ENCODE results near the gene HCST. TPM values are rescaled to one million over a fixed set of nuclear protein-coding genes. Genes with fewer than 3 reads are reported as not detected.
"Not testable (repeated sequence)": the region's sequence is repeated elsewhere in the genome, so short reads cannot be mapped to it uniquely, and the experiment has no call there.

HCST gene
- total RNA-seq, 2 experiments from 2014 or later: 50.7 to 52.9 TPM

DNA sequence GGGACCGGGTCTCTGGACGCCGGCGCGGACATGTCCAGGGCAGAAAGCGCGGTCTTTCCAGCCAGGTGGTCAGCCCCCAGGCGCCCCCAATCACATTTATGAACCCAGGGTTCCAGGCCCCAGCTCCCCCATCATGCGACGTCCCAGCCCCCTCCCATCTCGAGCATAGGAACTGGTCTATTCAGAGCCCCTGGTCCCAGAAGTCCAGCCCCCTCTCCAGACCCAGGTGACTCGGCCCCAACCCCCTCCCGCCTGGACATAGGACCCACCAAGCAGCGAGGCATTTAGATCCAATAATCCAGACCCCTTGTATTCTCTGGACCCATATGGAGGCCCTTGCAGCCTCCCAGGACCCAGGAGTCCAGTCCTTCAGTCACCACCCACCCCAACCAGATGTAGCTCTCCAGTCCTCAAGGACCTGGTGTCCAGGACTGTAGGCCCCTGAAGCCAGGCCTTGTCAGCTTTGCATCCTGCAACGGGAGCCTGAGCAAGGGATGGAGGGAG is 33.5 kb upstream of the HCST start:
- peaks cover 14% of the 10 kb centered on the region for H3K4me1 Mint-ChIP-seq (ENCODE audit: low read depth)
- H3K36me3 Mint-ChIP-seq: no peaks in the 10 kb centered on the region
- POLR2A ChIA-PET: interaction anchor here (0.9 kb wide), 1 partner anchor 106 kb away, joined by 4 read pairs; no protein-coding TSS in a partner anchor
- H3K27ac Mint-ChIP-seq: no peak overlapping the region
- DNase-seq: no peak
- no peaks in the 10 kb centered on the region for H3K9me3 Mint-ChIP-seq
- H3K4me3 Mint-ChIP-seq: peak overlapping the region; percentile 43
- peaks cover 38% of the 10 kb centered on the region for H3K27me3 Mint-ChIP-seq
- intact Hi-C loops (cut with micrococcal nuclease): loop anchor here (5.0 kb wide), 1 partner anchor 177 kb away; no protein-coding TSS in a partner anchor
- CTCF ChIA-PET: interaction anchor here (1.0 to 1.3 kb wide), 3 partner anchors 15 to 62 kb away, joined by 3 to 6 read pairs (median 4); no protein-coding TSS in a partner anchor

GRCh38 chr19:35869327-35870123 is 32.8 kb upstream of the HCST start:
- Mint-ChIP-seq H3K36me3 (no peaks in the 10 kb centered on the region), H3K27me3 (peaks cover 38% of the 10 kb centered on the region), H3K27ac (no peak overlapping the region), H3K4me3 (peak overlapping the region; percentile 64), H3K9me3 (no peaks in the 10 kb centered on the region), H3K4me1 (ENCODE audit: low read depth) (peaks cover 14% of the 10 kb centered on the region)
- ChIA-PET POLR2A (interaction anchor here (0.9 kb wide), 2 partner anchors 107 to 129 kb away, joined by 3 to 4 read pairs; no protein-coding TSS in a partner anchor), CTCF (interaction anchor here (0.6 to 1.2 kb wide), 4 partner anchors 10 to 168 kb away, joined by 3 to 6 read pairs (median 3); no protein-coding TSS in a partner anchor)
- peak; percentile 91 for DNase-seq
- intact Hi-C loops (cut with micrococcal nuclease): loop anchor here (5.0 kb wide), 1 partner anchor 177 kb away; no protein-coding TSS in a partner anchor

GRCh38 chr19:35870124-35870736 is 32.1 kb upstream of the HCST start:
- Mint-ChIP-seq H3K4me1 (ENCODE audit: low read depth) (peaks cover 14% of the 10 kb centered on the region), H3K4me3 (peak overlapping the region; percentile 64), H3K27me3 (peaks cover 38% of the 10 kb centered on the region)
- H3K27ac Mint-ChIP-seq; DNase-seq; H3K9me3 Mint-ChIP-seq; intact Hi-C loops (cut with micrococcal nuclease); H3K36me3 Mint-ChIP-seq: not testable (repeated sequence)
- CTCF ChIA-PET: interaction anchor here (0.6 to 1.2 kb wide), 2 partner anchors 61 to 167 kb away, joined by 3 to 6 read pairs; no protein-coding TSS in a partner anchor
- POLR2A ChIA-PET: interaction anchor here (0.9 kb wide), 1 partner anchor 130 kb away, joined by 3 read pairs; no protein-coding TSS in a partner anchor

- CTCF ChIA-PET: no interaction called here
- H3K4me3 Mint-ChIP-seq: no peak overlapping the region
- no peaks in the 10 kb centered on the region for H3K36me3 Mint-ChIP-seq
These were observed 31.5 kb upstream of the HCST start for GRCh38 chr19:35870798-35871197.

DNA sequence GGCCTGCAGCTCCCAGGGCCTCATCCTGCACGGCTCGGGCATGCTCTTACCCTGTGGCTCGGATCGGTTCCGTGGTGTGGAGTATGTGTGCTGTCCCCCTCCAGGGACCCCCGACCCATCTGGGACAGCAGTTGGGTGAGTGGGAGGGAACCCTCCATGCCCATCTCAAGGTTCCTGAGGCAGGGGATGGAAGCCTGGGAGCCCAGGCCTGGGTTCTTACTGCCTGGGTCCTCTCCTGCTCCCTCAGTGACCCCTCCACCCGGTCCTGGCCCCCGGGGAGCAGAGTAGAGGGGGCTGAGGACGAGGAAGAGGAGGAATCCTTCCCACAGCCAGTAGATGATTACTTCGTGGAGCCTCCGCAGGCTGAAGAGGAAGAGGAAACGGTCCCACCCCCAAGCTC is 30.7 kb upstream of the HCST start:
- CTCF ChIA-PET: no interaction called here
- Mint-ChIP-seq H3K4me1 (ENCODE audit: low read depth) (peaks cover 14% of the 10 kb centered on the region), H3K36me3 (no peaks in the 10 kb centered on the region), H3K27me3 (peaks cover 31% of the 10 kb centered on the region), H3K27ac (no peak overlapping the region), H3K9me3 (no peaks in the 10 kb centered on the region), H3K4me3 (no peak overlapping the region)
- intact Hi-C loops (cut with micrococcal nuclease): no loop called here
- POLR2A ChIA-PET: no interaction called here
- no peak for DNase-seq

More at GRCh38 chr19:35870798-35871197, 31.5 kb upstream of the HCST start:
- H3K9me3 Mint-ChIP-seq: no peaks in the 10 kb centered on the region
- POLR2A ChIA-PET: interaction anchor here (0.9 kb wide), 1 partner anchor 130 kb away, joined by 3 read pairs; no protein-coding TSS in a partner anchor
- no peak for DNase-seq
- intact Hi-C loops (cut with micrococcal nuclease): no loop called here
- peaks cover 14% of the 10 kb centered on the region for H3K4me1 Mint-ChIP-seq (ENCODE audit: low read depth)
- H3K27ac Mint-ChIP-seq: no peak overlapping the region
- H3K27me3 Mint-ChIP-seq: peaks cover 33% of the 10 kb centered on the region

DNA sequence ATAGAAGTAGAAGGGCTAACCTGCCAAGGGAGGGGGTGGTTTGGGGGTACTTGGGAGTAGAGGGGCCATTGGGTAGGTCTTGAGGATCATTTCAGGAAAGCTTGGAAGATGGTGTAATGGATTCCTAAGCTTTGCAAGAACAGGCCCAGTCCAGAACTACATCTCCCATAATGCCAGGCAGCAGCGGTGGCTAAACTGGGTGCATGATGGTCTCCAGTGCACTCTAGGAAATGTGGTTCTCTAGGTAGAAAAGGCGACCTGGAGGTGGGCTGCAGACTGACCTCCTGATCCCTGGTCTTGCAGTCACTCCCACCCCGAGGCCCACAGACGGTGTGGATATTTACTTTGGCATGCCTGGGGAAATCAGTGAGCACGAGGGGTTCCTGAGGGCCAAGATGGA is 30.1 kb upstream of the HCST start:
- Mint-ChIP-seq H3K36me3 (no peaks in the 10 kb centered on the region), H3K4me1 (ENCODE audit: low read depth) (peaks cover 14% of the 10 kb centered on the region), H3K27me3 (peaks cover 30% of the 10 kb centered on the region), H3K27ac (no peak overlapping the region), H3K4me3 (no peak overlapping the region), H3K9me3 (no peaks in the 10 kb centered on the region)
- intact Hi-C loops (cut with micrococcal nuclease): no loop called here
- DNase-seq: no peak
- POLR2A ChIA-PET: no interaction called here
- CTCF ChIA-PET: no interaction called here

DNA sequence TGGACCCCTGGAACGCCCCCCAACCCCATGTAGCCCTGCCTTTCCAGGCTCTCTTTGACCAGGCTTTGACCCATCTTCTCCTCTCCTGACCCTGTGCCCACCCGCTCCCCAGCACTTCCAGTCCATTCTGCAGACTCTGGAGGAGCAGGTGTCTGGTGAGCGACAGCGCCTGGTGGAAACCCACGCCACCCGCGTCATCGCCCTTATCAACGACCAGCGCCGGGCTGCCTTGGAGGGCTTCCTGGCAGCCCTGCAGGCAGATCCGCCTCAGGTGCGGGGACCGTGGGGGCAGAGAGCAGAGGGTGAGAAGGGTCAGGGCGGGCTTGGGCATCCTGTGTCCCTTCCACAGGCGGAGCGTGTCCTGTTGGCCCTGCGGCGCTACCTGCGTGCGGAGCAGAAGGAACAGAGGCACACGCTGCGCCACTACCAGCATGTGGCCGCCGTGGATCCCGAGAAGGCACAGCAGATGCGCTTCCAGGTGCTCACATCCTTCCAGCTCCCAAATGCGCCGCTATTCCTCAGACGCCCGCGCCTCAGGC is 27.9 kb upstream of the HCST start:
- Mint-ChIP-seq H3K4me3 (no peak overlapping the region), H3K27ac (no peak overlapping the region), H3K36me3 (no peaks in the 10 kb centered on the region), H3K27me3 (peaks cover 28% of the 10 kb centered on the region), H3K4me1 (ENCODE audit: low read depth) (peaks cover 10% of the 10 kb centered on the region), H3K9me3 (no peaks in the 10 kb centered on the region)
- CTCF ChIA-PET: interaction anchor here (0.5 kb wide), 1 partner anchor 180 kb away, joined by 4 read pairs; no protein-coding TSS in a partner anchor
- POLR2A ChIA-PET: interaction anchor here (0.6 kb wide), 1 partner anchor 203 kb away, joined by 3 read pairs; no protein-coding TSS in a partner anchor
- no peak for DNase-seq
- intact Hi-C loops (cut with micrococcal nuclease): no loop called here

DNA sequence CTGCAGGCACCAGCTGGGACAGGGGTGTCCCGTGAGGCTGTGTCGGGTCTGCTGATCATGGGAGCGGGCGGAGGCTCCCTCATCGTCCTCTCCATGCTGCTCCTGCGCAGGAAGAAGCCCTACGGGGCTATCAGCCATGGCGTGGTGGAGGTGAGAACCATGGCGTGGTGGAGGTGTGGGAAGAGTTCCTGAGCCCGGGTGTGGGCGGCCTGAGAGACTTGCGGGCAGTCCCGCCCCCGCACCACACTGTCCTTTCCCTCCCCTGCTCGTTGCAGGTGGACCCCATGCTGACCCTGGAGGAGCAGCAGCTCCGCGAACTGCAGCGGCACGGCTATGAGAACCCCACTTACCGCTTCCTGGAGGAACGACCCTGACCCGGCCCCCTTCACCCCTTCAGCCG is 23.3 kb upstream of the HCST start:
- Mint-ChIP-seq H3K4me3 (no peak overlapping the region), H3K36me3 (no peaks in the 10 kb centered on the region), H3K27me3 (peaks cover 16% of the 10 kb centered on the region), H3K27ac (no peak overlapping the region), H3K9me3 (no peaks in the 10 kb centered on the region), H3K4me1 (ENCODE audit: low read depth) (peaks cover 6% of the 10 kb centered on the region)
- DNase-seq: no peak
- intact Hi-C loops (cut with micrococcal nuclease): no loop called here
- ChIA-PET CTCF (interaction anchor here (0.6 to 1.5 kb wide), 3 partner anchors 10 to 185 kb away, joined by 3 to 6 read pairs (median 5); no protein-coding TSS in a partner anchor), POLR2A (no interaction called here)

GRCh38 chr19:35879770-35880317 is 22.5 kb upstream of the HCST start:
- intact Hi-C loops (cut with micrococcal nuclease): no loop called here
- H3K4me3 Mint-ChIP-seq: no peak overlapping the region

DNA sequence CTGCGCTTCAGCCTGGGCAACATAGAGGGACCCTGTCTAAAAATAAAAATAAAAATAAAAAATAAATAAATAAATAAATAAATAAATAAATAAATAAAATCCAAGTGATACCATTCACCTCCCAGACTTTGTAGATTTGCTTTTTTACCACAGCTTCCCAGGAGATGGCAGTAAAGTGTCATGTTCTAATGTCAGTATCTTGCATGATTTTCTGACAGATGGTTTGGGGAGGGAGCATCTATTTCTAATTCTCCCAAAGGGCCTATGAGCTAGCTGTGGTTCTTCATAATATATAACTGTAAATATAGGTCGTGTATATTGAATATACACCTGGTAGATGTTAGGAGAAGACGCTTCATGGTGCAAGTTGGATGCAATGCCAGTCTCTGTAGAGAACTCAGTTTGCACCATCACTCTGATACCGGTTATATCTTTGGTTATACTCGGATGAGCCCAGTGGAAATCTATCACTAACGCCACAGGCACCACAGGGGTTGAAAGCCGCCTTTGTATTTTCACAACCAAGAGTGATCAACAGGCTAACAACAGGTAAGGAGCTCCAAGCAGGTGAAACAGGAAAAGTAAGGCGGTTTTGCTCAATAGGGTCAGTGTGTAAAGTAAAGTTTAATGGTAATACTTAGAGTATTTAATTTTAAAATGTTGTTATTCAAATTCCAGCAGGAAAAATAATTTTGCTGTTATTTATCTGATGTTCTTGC is 20.1 kb upstream of the HCST start:
- no peak overlapping the region for H3K4me3 Mint-ChIP-seq
- H3K27me3 Mint-ChIP-seq: peaks cover 14% of the 10 kb centered on the region
- H3K9me3 Mint-ChIP-seq: no peaks in the 10 kb centered on the region
- H3K36me3 Mint-ChIP-seq: peaks cover 5% of the 10 kb centered on the region
- H3K27ac Mint-ChIP-seq: no peak overlapping the region
- intact Hi-C loops (cut with micrococcal nuclease): loop anchor here (1.0 kb wide), 1 partner anchor 49 kb away; no protein-coding TSS in a partner anchor
- ChIA-PET CTCF (interaction anchor here (0.9 to 4.1 kb wide), 11 partner anchors 9 to 186 kb away, joined by 3 to 57 read pairs (median 4); no protein-coding TSS in a partner anchor), POLR2A (interaction anchor here (1.8 kb wide), 1 partner anchor 48 kb away, joined by 7 read pairs; no protein-coding TSS in a partner anchor)
- H3K4me1 Mint-ChIP-seq (ENCODE audit: low read depth): peaks cover 6% of the 10 kb centered on the region
- DNase-seq: no peak

More at GRCh38 chr19:35879770-35880317, 22.5 kb upstream of the HCST start:
- Mint-ChIP-seq H3K36me3 (no peaks in the 10 kb centered on the region), H3K4me1 (ENCODE audit: low read depth) (peaks cover 6% of the 10 kb centered on the region), H3K9me3 (no peaks in the 10 kb centered on the region), H3K27me3 (peaks cover 16% of the 10 kb centered on the region), H3K27ac (no peak overlapping the region)
- ChIA-PET CTCF (interaction anchor here (0.6 to 1.5 kb wide), 3 partner anchors 10 to 185 kb away, joined by 3 to 6 read pairs (median 5); no protein-coding TSS in a partner anchor), POLR2A (no interaction called here)
- DNase-seq: peak; percentile 90

GRCh38 chr19:35883882-35884281 is 18.4 kb upstream of the HCST start:
- H3K27ac Mint-ChIP-seq: no peak overlapping the region
- no peak overlapping the region for H3K4me3 Mint-ChIP-seq
- intact Hi-C loops (cut with micrococcal nuclease): no loop called here
- H3K27me3 Mint-ChIP-seq: peaks cover 10% of the 10 kb centered on the region
- H3K4me1 Mint-ChIP-seq (ENCODE audit: low read depth): peaks cover 6% of the 10 kb centered on the region
- ChIA-PET CTCF (interaction anchor here (0.8 to 4.1 kb wide), 4 partner anchors 10 to 48 kb away, joined by 3 to 57 read pairs (median 7); partner anchors contain the start of gene APLP1), POLR2A (interaction anchor here (1.1 to 1.8 kb wide), 5 partner anchors 10 to 165 kb away, joined by 3 to 7 read pairs (median 4); no protein-coding TSS in a partner anchor)
- DNase-seq: no peak
- no peaks in the 10 kb centered on the region for H3K9me3 Mint-ChIP-seq
- H3K36me3 Mint-ChIP-seq: peaks cover 18% of the 10 kb centered on the region
